GM21447 (cell line): ENCODE results near the gene SYT2.
"Not testable (repeated sequence)": the region's sequence is repeated elsewhere in the genome, so short reads cannot be mapped to it uniquely, and the experiment has no call there.

Source experiments
- ATAC-seq: cut with Tn5 transposase; IDR thresholded peaks from one replicate; pipeline ENCODE4 v1.9.1; 2021; ENCODE audit not compliant: unreplicated experiment

SYT2 gene

DNA sequence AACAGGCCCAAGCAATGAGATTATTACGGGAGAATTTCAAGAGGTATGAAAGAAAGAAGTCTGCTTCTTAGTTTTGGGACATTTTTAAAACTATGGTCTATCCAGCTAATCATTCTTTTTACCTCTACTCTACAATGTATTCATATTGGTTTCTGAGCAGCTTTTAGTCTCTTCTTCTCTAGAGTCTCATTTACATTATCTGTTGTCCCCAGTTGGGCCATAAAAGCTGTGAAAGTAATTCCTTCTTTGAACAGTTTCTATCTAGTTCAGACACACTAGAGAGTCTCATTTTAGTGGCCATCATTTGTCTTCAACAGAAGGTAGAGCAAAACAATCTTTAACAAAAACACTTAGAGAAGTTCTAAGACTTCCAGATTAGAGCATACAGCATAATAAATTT lies 157.2 kb downstream of the SYT2 start:
- not testable (repeated sequence) for ATAC-seq

GRCh38 chr1:202552615-202553014 lies 157.6 kb downstream of the SYT2 start:
- not testable (repeated sequence) for ATAC-seq

GRCh38 chr1:202551683-202552082 lies 158.6 kb downstream of the SYT2 start:
- ATAC-seq = no peak

DNA sequence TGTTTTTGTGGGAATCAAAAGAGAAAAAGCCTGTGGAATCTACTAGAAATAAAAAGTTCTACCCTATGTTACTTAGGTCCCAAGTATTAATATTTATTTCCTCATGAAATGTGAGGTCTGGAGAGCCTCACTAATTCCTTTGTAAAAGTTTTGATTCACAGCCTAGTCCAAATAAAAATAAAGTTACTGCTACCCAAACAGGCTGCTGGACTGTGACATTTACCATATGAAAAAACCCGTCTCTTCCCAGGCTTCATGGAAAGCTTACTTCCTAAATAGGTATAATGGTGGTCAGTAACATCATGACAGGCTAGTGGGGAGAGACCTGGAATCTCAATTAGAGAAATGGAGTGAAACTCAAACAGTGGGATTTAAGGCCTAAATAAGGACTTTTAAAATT lies 160.2 kb downstream of the SYT2 start:
- ATAC-seq = not testable (repeated sequence)

DNA sequence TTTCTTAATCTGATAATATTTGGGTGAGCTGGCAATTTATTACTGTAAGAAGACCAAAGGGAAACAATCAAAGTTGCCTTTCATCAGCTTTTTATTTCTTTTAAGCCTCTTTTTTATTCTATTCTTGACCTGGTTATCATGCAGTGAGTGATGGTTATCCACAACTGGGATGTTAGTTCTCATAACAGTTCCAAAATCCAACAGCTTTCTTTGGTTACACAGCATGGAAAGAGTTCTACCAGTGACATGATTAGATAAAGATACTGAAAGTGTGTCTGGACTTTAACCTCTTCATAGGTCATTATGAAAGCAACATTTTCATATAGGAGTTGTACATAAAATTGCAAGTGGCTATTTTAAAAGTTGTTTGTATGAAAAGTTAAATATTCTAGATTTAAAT lies 163.0 kb downstream of the SYT2 start:
- ATAC-seq = peak; percentile 27

GRCh38 chr1:202546796-202547195 lies 163.5 kb downstream of the SYT2 start:
- peak; percentile 87 for ATAC-seq

DNA sequence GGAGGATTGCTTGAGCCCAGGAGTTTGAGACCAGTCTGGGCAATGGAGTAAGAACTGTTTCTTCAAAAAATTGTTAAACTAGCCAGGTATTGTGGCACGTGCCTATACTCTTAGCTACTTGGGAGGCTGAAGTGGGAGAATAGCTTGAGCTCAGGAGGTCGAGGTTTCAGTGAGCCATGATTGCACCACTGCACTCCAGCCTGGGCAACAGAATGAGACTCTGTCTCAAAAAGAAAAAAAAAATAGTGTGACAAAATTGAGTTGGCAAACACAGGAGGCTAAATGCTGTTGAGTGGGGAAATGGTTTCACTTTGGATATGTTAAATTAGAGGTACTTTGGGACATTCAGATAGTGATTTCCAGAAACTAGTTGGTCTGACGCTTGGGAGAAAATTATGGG lies 163.9 kb downstream of the SYT2 start:
- not testable (repeated sequence) for ATAC-seq

DNA sequence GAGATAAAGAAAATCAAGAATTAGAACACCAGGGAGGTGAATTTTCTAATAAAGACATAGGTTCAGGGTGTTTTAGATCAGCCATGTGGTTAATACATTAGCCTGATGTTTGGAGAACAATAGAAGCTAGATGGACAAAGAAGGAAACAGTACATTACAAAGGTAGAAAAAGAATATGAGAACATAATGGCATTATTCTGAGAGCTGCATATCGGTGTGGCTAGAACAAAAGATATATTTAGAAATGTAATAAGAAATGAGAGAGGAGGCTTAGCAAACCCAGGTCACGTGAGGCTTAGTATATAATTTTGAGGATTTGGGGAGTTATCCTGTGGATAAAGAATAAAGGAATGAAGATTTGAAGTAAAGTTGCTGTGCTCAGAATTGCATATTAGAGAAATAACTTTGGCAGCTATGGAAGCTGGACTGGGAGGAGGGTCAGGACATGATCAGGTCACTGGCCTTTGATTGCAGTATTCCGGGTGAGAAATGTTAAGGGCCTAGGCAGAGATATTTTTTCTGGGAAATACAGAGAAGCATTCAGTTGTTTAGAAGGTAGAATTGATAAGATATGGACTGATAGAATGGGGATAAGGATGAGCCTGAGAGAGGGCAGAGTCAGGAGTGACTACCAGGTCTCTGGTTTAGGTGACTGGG lies 164.5 kb downstream of the SYT2 start:
- not testable (repeated sequence) for ATAC-seq

GRCh38 chr1:202544766-202545449 lies 165.3 kb downstream of the SYT2 start:
- ATAC-seq = not testable (repeated sequence)

DNA sequence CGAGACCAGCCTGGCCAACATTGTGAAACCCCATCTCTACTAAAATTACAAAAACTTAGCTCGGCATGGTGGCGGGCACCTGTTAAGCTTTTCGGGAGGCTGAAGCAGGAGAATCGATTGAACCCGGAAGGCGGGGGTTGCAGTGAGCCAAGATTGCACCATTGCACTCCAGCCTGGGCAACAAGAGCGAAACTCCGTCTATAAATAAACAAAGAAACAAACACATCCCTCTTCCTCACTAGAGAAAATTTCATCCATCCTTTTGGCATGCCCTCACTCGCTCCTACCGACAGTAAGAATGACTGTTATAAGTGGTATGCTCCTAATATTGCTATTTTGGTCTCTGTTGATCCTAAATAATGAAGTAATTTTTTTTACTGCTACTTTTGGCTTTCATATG lies 166.7 kb downstream of the SYT2 start:
- ATAC-seq = not testable (repeated sequence)

- ATAC-seq = not testable (repeated sequence)
These were observed 167.8 kb downstream of the SYT2 start for GRCh38 chr1:202542415-202542814.

GRCh38 chr1:202540858-202541257 lies 169.4 kb downstream of the SYT2 start:
- ATAC-seq = not testable (repeated sequence)
